ENCODE measurements around the gene GPR141.

The GPR141 gene

DNA sequence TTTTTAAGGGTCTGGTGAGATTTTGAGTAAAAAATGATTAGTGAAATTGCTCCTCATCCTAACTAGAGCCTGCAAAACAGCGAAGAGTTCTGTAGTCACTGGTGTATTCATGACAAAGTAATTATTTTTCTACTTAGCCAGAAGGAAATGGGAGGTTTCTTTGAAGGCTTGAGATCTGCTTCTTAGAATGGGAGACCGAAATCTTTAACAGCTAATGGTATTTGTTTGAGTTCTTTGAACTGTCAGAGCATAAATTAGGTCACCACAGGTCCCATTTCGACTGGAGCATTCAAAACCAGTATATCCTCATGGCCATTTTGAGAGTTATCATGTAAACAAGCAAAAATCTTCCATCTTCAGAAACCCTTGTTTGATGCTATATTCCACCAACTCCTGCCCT is 87.8 kb downstream of the GPR141 start:
- no peak for TF ChIP-seq ESRRG (CRISPR knock-in tag; IDR thresholded peaks at IDR 0.05)
- TF ChIP-seq CSDC2 (CRISPR knock-in tag; IDR thresholded peaks at IDR 0.05) = no peak
- no peak for TF ChIP-seq ZNF565 (CRISPR knock-in tag; conservative IDR thresholded peaks at IDR 0.05; ENCODE audit: low read depth)
- no peak for ATAC-seq

DNA sequence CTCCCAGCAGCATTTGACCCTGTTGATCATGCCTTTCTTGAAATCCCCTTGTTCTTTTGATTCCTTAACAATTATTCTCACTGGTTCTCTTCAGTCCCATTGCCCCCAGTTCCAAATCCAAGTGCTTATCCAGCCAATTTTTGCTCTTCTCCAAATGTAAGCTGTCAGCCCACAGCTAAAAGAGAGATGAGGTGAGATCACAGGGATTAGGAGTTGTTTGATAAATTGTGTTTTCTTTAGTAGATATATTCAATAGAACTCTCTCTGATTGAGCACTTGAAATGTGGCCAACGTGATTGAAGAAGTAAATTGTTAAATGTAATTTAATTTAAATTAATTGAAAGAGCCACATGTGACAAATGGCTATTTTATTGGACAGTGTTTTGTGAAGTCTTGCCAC is 88.2 kb downstream of the GPR141 start:
- TF ChIP-seq ESRRG (CRISPR knock-in tag; IDR thresholded peaks at IDR 0.05) = no peak
- TF ChIP-seq ZFP30 (CRISPR knock-in tag; IDR thresholded peaks at IDR 0.05) = no peak
- TF ChIP-seq CSRNP3 (CRISPR knock-in tag; IDR thresholded peaks at IDR 0.05) = no peak
- no peak for TF ChIP-seq SNAI2 (CRISPR knock-in tag; IDR thresholded peaks at IDR 0.05)
- TF ChIP-seq, protein P1, sequence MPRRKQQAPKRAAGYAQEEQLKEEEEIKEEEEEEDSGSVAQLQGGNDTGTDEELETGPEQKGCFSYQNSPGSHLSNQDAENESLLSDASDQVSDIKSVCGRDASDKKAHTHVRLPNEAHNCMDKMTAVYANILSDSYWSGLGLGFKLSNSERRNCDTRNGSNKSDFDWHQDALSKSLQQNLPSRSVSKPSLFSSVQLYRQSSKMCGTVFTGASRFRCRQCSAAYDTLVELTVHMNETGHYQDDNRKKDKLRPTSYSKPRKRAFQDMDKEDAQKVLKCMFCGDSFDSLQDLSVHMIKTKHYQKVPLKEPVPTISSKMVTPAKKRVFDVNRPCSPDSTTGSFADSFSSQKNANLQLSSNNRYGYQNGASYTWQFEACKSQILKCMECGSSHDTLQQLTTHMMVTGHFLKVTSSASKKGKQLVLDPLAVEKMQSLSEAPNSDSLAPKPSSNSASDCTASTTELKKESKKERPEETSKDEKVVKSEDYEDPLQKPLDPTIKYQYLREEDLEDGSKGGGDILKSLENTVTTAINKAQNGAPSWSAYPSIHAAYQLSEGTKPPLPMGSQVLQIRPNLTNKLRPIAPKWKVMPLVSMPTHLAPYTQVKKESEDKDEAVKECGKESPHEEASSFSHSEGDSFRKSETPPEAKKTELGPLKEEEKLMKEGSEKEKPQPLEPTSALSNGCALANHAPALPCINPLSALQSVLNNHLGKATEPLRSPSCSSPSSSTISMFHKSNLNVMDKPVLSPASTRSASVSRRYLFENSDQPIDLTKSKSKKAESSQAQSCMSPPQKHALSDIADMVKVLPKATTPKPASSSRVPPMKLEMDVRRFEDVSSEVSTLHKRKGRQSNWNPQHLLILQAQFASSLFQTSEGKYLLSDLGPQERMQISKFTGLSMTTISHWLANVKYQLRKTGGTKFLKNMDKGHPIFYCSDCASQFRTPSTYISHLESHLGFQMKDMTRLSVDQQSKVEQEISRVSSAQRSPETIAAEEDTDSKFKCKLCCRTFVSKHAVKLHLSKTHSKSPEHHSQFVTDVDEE (CRISPR knock-in tag; IDR thresholded peaks at IDR 0.05) = no peak
- no peak for TF ChIP-seq ZNF8 (CRISPR knock-in tag; IDR thresholded peaks at IDR 0.05)
- TF ChIP-seq CSDC2 (CRISPR knock-in tag; IDR thresholded peaks at IDR 0.05) = no peak
- TF ChIP-seq RARB (CRISPR knock-in tag; IDR thresholded peaks at IDR 0.05) = no peak
- TF ChIP-seq ZNF565 (CRISPR knock-in tag; conservative IDR thresholded peaks at IDR 0.05; ENCODE audit: low read depth) = no peak
- TF ChIP-seq BACH2 (CRISPR knock-in tag; IDR thresholded peaks at IDR 0.05; ENCODE audit: borderline replicate concordance) = no peak
- no peak for TF ChIP-seq CREB5 (CRISPR knock-in tag; IDR thresholded peaks at IDR 0.05; ENCODE audit: low read depth)
- no peak for TF ChIP-seq ZFP3 (CRISPR knock-in tag; IDR thresholded peaks at IDR 0.05)
- TF ChIP-seq ZC3H10 (CRISPR knock-in tag; IDR thresholded peaks at IDR 0.05) = no peak
- no peak for TF ChIP-seq OSR1 (CRISPR knock-in tag; IDR thresholded peaks at IDR 0.05)
- ATAC-seq = no peak

DNA sequence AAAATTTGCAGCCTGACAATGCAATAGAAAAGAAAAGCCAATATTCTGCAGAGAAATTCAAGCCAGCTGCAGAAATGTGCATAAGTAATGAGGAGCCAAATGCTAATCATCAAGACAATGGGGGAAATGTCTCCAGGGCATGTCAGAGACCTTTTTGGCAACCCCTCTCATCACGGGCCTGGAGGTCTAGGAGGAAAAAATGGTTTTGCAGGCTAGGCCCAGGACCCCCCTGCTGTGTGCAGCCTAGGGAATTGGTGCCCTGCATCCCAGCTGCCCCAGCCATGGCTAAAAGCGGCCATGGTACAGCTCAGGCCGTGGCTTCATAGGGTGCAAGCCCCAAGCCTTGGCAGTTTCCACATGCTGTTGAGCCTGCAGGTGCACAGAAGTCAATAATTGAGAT is 92.4 kb downstream of the GPR141 start:
- TF ChIP-seq PPARA (CRISPR knock-in tag; IDR thresholded peaks at IDR 0.05; ENCODE audit: borderline replicate concordance) = no peak
- TF ChIP-seq, protein P1 (CRISPR knock-in tag; IDR thresholded peaks at IDR 0.05) = no peak
- no peak for TF ChIP-seq GLIS3 (CRISPR knock-in tag; IDR thresholded peaks at IDR 0.05)
- TF ChIP-seq ARNTL (CRISPR knock-in tag; IDR thresholded peaks at IDR 0.05; ENCODE audit: borderline replicate concordance, low read depth) = no peak
- TF ChIP-seq ZNF70 (CRISPR knock-in tag; IDR thresholded peaks at IDR 0.05) = no peak
- TF ChIP-seq ISL1 (CRISPR knock-in tag; IDR thresholded peaks at IDR 0.05) = no peak
- no peak for TF ChIP-seq ZFP3 (CRISPR knock-in tag; IDR thresholded peaks at IDR 0.05)
- TF ChIP-seq CREB5 (CRISPR knock-in tag; IDR thresholded peaks at IDR 0.05; ENCODE audit: low read depth) = no peak
- no peak for TF ChIP-seq CSDC2 (CRISPR knock-in tag; IDR thresholded peaks at IDR 0.05)
- TF ChIP-seq ZC3H10 (CRISPR knock-in tag; IDR thresholded peaks at IDR 0.05) = no peak
- no peak for TF ChIP-seq OSR1 (CRISPR knock-in tag; IDR thresholded peaks at IDR 0.05)
- TF ChIP-seq CSRNP3 (CRISPR knock-in tag; IDR thresholded peaks at IDR 0.05) = no peak
- ATAC-seq = no peak
